Endodermal cell (in vitro differentiated cells): ENCODE data around the gene ANKS1B. TPM values are rescaled to one million over a fixed set of nuclear protein-coding genes. Genes with fewer than 3 reads are reported as not detected.

Experiments
- DNase-seq: peaks from one replicate; pipeline ENCODE4 v3.0.0-alpha.2; 2017
- H3K27ac ChIP-seq: 2 replicates; pipeline ENCODE4 v1.5.1; 2013; ENCODE audit warnings: mild to moderate bottlenecking, low read depth, low read length, moderate library complexity
- H3K27me3 ChIP-seq: 2 replicates; pipeline ENCODE4 v1.6.1; 2013; ENCODE audit warnings: mild to moderate bottlenecking, low read length, moderate library complexity; ENCODE audit not compliant: insufficient read depth, control insufficient read depth, poor library complexity, severe bottlenecking
- H3K36me3 ChIP-seq: 2 replicates; pipeline ENCODE4 v1.7.0; 2013; ENCODE audit warnings: mild to moderate bottlenecking, low read length, moderate library complexity; ENCODE audit not compliant: control insufficient read depth, insufficient read depth
- H3K4me1 ChIP-seq: one replicate; pipeline ENCODE4 v1.7.0; 2013; ENCODE audit warnings: low read length; ENCODE audit not compliant: control insufficient read depth, insufficient read depth
- H3K4me3 ChIP-seq: 2 replicates; pipeline ENCODE4 v1.5.1; 2013; ENCODE audit warnings: mild to moderate bottlenecking, low read length, moderate library complexity
- H3K9ac ChIP-seq: 2 replicates; pipeline ENCODE4 v1.6.1; 2013; ENCODE audit warnings: mild to moderate bottlenecking, low read length, moderate library complexity; ENCODE audit not compliant: poor library complexity, severe bottlenecking; ENCODE audit errors: extremely low read depth
- H3K9me3 ChIP-seq: 2 replicates; pipeline ENCODE4 v1.6.1; 2013; ENCODE audit warnings: mild to moderate bottlenecking, low read length, moderate library complexity; ENCODE audit not compliant: control insufficient read depth
- H3K27ac Mint-ChIP-seq: 2 replicates; pipeline ENCODE4 v1.8.0; 2020; ENCODE audit warnings: mixed read lengths
- H3K27me3 Mint-ChIP-seq: 2 replicates; pipeline ENCODE4 v1.8.0; 2021; ENCODE audit warnings: mild to moderate bottlenecking, mixed read lengths; ENCODE audit not compliant: insufficient read depth
- H3K36me3 Mint-ChIP-seq: 2 replicates; pipeline ENCODE4 v1.8.0; 2020; ENCODE audit warnings: low read depth, mixed read lengths
- H3K4me1 Mint-ChIP-seq: 2 replicates; pipeline ENCODE4 v1.8.0; 2020; ENCODE audit warnings: mixed read lengths
- H3K4me3 Mint-ChIP-seq: 2 replicates; pipeline ENCODE4 v1.8.0; 2020; ENCODE audit warnings: mild to moderate bottlenecking, moderate library complexity, mixed read lengths
- H3K9me3 Mint-ChIP-seq: 2 replicates; pipeline ENCODE4 v1.8.0; 2020; ENCODE audit warnings: mild to moderate bottlenecking, mixed read lengths
- WGBS, 2 experiments: methylation state at CpG; one replicate each; pipeline versions ENCODE4 v1.1.5 to v1.1.7; 2013; ENCODE audit warnings: missing lambda C conversion rate in 2 of 2, mixed read lengths in 1 of 2; ENCODE audit not compliant: insufficient coverage in 1 of 2, insufficient read length in 1 of 2; 5-methylcytosine and 5-hydroxymethylcytosine counted together
- total RNA-seq, 2 donors: library from RNA; stranded (reverse); fragmentation: NEBNext Ultra II Directional in 1 of 2; extraction: Animal tissue kit (Norgen Biotek cat#: 25700) in 1 of 2; gene quantifications; 2 replicates in 1 of 2; 3 replicates in 1 of 2; pipeline ENCODE4 v1.2.1, GENCODE V29; 2021
- TF ChIP-seq, protein P1 (sequence below): fragments of 200-600 bp; sonication (generic); conservative IDR thresholded peaks from 2 replicates; pipeline ENCODE4 v1.5.0; 2021; ENCODE audit warnings: antibody characterized with exemption, mild to moderate bottlenecking

The ANKS1B gene
- total RNA-seq, 2 donors from 2014 or later: 28.5 to 65.8 TPM

DNA sequence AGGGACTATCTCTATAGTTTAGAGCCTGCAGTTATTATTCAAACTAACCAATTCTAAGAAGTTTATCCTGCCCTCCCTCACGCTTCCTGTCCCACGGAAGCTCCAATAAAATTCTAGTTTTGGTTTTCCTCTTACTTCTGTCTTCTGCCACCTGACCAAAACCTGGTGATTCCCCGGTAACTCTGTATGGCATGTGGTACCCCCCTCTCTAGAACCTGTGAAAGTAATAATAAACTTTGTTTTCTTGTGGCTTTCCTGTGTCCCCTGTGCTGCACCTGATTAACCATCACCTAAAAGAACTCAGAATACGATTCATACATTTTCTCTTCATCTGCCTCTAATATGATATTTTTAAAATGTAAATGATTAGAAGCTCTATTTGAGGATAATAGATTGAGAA, 959.9 kb downstream of the ANKS1B start:
- 83 to 93% methylated on average over 2 to 3 of the region's 4 CpGs for WGBS, 2 experiments
- peaks cover 7% of the 10 kb centered on the region for H3K4me1 Mint-ChIP-seq
- H3K27ac Mint-ChIP-seq: no peak overlapping the region
- no peak for DNase-seq
- H3K27me3 Mint-ChIP-seq: no peaks in the 10 kb centered on the region
- H3K9ac ChIP-seq: no peak overlapping the region
- no peak overlapping the region for H3K4me3 ChIP-seq
- no peaks in the 10 kb centered on the region for H3K9me3 ChIP-seq
- H3K27ac ChIP-seq: no peak overlapping the region
- no peaks in the 10 kb centered on the region for H3K4me1 ChIP-seq
- H3K9me3 Mint-ChIP-seq: peaks cover 2% of the 10 kb centered on the region
- no peaks in the 10 kb centered on the region for H3K27me3 ChIP-seq
- no peaks in the 10 kb centered on the region for H3K36me3 ChIP-seq
- H3K4me3 Mint-ChIP-seq: no peak overlapping the region
- TF ChIP-seq, protein P1, sequence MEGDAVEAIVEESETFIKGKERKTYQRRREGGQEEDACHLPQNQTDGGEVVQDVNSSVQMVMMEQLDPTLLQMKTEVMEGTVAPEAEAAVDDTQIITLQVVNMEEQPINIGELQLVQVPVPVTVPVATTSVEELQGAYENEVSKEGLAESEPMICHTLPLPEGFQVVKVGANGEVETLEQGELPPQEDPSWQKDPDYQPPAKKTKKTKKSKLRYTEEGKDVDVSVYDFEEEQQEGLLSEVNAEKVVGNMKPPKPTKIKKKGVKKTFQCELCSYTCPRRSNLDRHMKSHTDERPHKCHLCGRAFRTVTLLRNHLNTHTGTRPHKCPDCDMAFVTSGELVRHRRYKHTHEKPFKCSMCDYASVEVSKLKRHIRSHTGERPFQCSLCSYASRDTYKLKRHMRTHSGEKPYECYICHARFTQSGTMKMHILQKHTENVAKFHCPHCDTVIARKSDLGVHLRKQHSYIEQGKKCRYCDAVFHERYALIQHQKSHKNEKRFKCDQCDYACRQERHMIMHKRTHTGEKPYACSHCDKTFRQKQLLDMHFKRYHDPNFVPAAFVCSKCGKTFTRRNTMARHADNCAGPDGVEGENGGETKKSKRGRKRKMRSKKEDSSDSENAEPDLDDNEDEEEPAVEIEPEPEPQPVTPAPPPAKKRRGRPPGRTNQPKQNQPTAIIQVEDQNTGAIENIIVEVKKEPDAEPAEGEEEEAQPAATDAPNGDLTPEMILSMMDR: no peak
- no peaks in the 10 kb centered on the region for H3K36me3 Mint-ChIP-seq

GRCh38 chr12:99024191-99024590, 960.5 kb downstream of the ANKS1B start:
- peaks cover 2% of the 10 kb centered on the region for H3K9me3 Mint-ChIP-seq
- TF ChIP-seq, protein P1: no peak
- no peak overlapping the region for H3K27ac Mint-ChIP-seq

GRCh38 chr12:99020871-99021270, 963.9 kb downstream of the ANKS1B start:
- no peaks in the 10 kb centered on the region for H3K27me3 Mint-ChIP-seq
- H3K36me3 Mint-ChIP-seq: no peaks in the 10 kb centered on the region
- 89 to 100% methylated on average over 1 of the region's 1 CpG for WGBS, 2 experiments
- Histone ChIP-seq H3K4me3 (no peak overlapping the region), H3K27me3 (no peaks in the 10 kb centered on the region), H3K9ac (no peak overlapping the region), H3K4me1 (no peaks in the 10 kb centered on the region), H3K27ac (no peak overlapping the region), H3K9me3 (peaks cover 15% of the 10 kb centered on the region), H3K36me3 (no peaks in the 10 kb centered on the region)
- no peak for DNase-seq
- H3K9me3 Mint-ChIP-seq: peaks cover 24% of the 10 kb centered on the region
- TF ChIP-seq, protein P1: no peak
- no peak overlapping the region for H3K4me3 Mint-ChIP-seq
- no peaks in the 10 kb centered on the region for H3K4me1 Mint-ChIP-seq
- no peak overlapping the region for H3K27ac Mint-ChIP-seq

More at GRCh38 chr12:99024191-99024590, 960.5 kb downstream of the ANKS1B start:
- H3K9me3 ChIP-seq: no peaks in the 10 kb centered on the region
- Mint-ChIP-seq H3K4me3 (no peak overlapping the region), H3K27me3 (no peaks in the 10 kb centered on the region), H3K36me3 (no peaks in the 10 kb centered on the region), H3K4me1 (peaks cover under 1% of the 10 kb centered on the region)
- no peaks in the 10 kb centered on the region for H3K4me1 ChIP-seq
- no peaks in the 10 kb centered on the region for H3K27me3 ChIP-seq
- no peak overlapping the region for H3K4me3 ChIP-seq
- no peak for DNase-seq
- H3K9ac ChIP-seq: no peak overlapping the region
- H3K27ac ChIP-seq: no peak overlapping the region
- H3K36me3 ChIP-seq: no peaks in the 10 kb centered on the region
